GM10248 (cell line): ENCODE data around the gene COX8A.

Source experiments
- CTCF ChIA-PET: fragments of 300-600 bp; sonication (Branson Sonifier 250); formaldehyde crosslinking; extraction: SDS; loops from one replicate; lab custom pipeline; 2021; ENCODE audit warnings: antibody characterized with exemption; lab: Yijun Ruan, JAX
- POLR2A ChIA-PET: fragments of 350-650 bp; sonication (Branson Sonifier 250); formaldehyde crosslinking; extraction: SDS; loops from one replicate; lab custom pipeline; 2020; ENCODE audit warnings: antibody characterized with exemption; lab: Yijun Ruan, JAX
- DNase-seq: peaks from one replicate; pipeline ENCODE4 v3.0.0; 2012; ENCODE audit errors: extremely low spot score
- CTCF ChIP-seq: IDR thresholded peaks from 2 replicates; pipeline ENCODE4 v1.5.1; 2012; ENCODE audit warnings: mild to moderate bottlenecking, low read depth; ENCODE audit errors: extremely low read depth, missing control alignments, control extremely low read depth

Gene COX8A

DNA sequence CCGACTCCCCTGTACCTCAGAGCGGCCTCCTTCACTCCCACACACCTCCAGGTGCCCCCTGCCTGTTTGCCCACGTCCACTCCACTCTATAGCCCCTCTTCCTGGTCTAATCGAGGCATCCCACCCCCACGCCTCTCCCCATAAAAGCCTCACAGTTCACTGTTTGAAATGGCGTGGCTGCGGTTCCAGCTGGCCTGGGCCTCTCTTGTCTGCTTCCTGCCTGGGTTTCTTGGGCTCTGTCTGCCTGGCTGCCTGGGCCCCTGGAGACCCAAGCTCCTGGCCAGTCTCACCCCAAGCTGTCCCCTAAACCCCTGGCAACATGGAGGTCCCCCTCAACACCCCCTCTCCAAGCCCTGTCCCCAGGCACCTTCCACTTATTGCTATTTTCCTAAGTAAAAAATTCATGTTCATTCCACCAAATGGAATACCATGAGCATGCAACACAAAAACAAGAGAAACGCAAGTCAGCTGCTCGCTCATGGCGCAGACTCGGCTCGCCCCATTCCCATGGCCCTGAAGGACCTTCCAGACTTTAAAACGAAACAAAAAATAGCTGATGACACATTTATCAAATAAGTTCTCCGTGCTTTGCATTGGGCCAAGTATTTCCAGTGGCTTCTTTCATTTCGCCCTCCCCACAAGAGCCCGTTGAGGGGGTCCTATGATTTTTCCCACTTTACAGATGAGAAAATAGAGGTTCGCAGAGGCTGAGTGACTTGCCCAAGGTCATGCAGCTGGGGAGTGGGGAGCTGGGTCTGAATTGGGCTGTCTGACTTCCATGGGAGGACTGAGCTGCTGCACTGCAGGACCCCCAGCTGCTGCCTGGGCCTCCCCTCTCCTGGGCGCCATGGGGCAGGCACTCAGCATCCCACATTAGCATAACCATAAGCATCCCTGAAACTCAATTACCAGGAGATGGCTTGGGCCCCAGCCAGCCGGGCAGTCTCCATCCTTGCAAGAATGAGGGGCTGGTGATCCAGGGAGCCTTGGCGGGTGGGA lies 49.6 kb downstream of the COX8A start:
- DNase-seq = no peak
- no peak for TF ChIP-seq CTCF
- CTCF ChIA-PET = interaction anchor here (1.2 to 5.0 kb wide), 4 partner anchors 9 to 256 kb away, joined by 3 to 20 read pairs (median 3); no protein-coding TSS in a partner anchor
- POLR2A ChIA-PET = no interaction called here

- ChIA-PET CTCF (interaction anchor here (0.6 to 5.0 kb wide), 3 partner anchors 10 to 124 kb away, joined by 3 to 20 read pairs (median 3); no protein-coding TSS in a partner anchor), POLR2A (no interaction called here)
- no peak for TF ChIP-seq CTCF
- DNase-seq = no peak
Observed at GRCh38 chr11:64025205-64025604, 50.8 kb downstream of the COX8A start.
